Upper lobe of right lung (tissue), 1 donor: ENCODE data around the gene ZNF662. TPM values are rescaled to one million over a fixed set of nuclear protein-coding genes. Genes with fewer than 3 reads are reported as not detected.

ENCODE experiments used
- ATAC-seq: fragments of 200-7000 bp; cut with Tn5 transposase; one replicate; pipeline ENCODE4 v1.9.1; 2020; ENCODE audit warnings: mild to moderate bottlenecking, moderate library complexity
- DNase-seq: peaks from one replicate; pipeline ENCODE4 v3.0.0-alpha.2; 2020
- H3K27ac ChIP-seq: fragments of 200-600 bp; one replicate; pipeline ENCODE4 v1.8.0; 2022
- H3K27me3 ChIP-seq: fragments of 200-600 bp; one replicate; pipeline ENCODE4 v1.8.0; 2022; ENCODE audit warnings: mild to moderate bottlenecking
- H3K36me3 ChIP-seq: fragments of 200-600 bp; one replicate; pipeline ENCODE4 v1.8.0; 2022
- H3K4me1 ChIP-seq: fragments of 200-600 bp; one replicate; pipeline ENCODE4 v1.8.0; 2022
- H3K4me3 ChIP-seq: fragments of 200-600 bp; one replicate; pipeline ENCODE4 v1.8.0; 2022; ENCODE audit warnings: mild to moderate bottlenecking
- H3K9me3 ChIP-seq: fragments of 200-600 bp; one replicate; pipeline ENCODE4 v1.8.0; 2022
- intact Hi-C: fragments of 100-400 bp; cut with DNase I; formaldehyde crosslinking; loops from one replicate; pipeline ENCODE4 v1.11.0; 2022
- total RNA-seq: library from RNA; stranded (reverse); fragmentation: NEBNext Ultra II Directional; extraction: Animal tissue kit (Norgen Biotek cat#: 25700); gene quantifications from one replicate; pipeline ENCODE4 v1.2.1, GENCODE V29; 2021
- TF ChIP-seq, protein P1 (sequence below): fragments of 200-600 bp; IDR thresholded peaks from one replicate; pipeline ENCODE4 v1.8.0; 2022; ENCODE audit warnings: antibody characterized with exemption
- donor health status: DM: no; HTN: yes; CAD: no; lungs with severe emphysema.

The ZNF662 gene
- total RNA-seq, 1 donor from 2014 or later = 9.6 TPM

DNA sequence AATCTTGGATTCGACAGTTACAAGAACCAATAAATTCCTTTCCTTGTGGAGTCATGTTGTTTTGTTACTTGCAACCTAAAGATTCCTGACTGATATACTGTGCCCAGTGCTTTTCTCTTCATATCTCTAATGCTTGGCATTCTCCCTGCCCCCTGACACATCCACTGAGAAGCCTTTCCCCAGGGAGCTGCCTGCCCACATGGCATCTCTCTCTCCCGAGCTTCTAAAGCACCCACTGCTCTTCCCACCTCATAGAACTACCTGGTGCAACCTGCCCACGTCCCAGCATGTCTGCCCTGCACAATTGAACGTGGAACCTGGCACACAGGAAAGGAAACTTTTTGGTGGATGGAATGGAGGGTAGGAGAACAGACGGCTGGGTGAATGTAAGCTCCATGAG lies 37.1 kb upstream of the ZNF662 start:
- ATAC-seq (no peak), DNase-seq (no peak)
- Histone ChIP-seq H3K36me3 (no peaks in the 10 kb centered on the region), H3K27ac (no peak overlapping the region), H3K27me3 (no peaks in the 10 kb centered on the region), H3K4me1 (no peaks in the 10 kb centered on the region), H3K4me3 (no peak overlapping the region), H3K9me3 (no peaks in the 10 kb centered on the region)
- TF ChIP-seq, protein P1, sequence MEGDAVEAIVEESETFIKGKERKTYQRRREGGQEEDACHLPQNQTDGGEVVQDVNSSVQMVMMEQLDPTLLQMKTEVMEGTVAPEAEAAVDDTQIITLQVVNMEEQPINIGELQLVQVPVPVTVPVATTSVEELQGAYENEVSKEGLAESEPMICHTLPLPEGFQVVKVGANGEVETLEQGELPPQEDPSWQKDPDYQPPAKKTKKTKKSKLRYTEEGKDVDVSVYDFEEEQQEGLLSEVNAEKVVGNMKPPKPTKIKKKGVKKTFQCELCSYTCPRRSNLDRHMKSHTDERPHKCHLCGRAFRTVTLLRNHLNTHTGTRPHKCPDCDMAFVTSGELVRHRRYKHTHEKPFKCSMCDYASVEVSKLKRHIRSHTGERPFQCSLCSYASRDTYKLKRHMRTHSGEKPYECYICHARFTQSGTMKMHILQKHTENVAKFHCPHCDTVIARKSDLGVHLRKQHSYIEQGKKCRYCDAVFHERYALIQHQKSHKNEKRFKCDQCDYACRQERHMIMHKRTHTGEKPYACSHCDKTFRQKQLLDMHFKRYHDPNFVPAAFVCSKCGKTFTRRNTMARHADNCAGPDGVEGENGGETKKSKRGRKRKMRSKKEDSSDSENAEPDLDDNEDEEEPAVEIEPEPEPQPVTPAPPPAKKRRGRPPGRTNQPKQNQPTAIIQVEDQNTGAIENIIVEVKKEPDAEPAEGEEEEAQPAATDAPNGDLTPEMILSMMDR = no peak
- intact Hi-C loops = no loop called here

DNA sequence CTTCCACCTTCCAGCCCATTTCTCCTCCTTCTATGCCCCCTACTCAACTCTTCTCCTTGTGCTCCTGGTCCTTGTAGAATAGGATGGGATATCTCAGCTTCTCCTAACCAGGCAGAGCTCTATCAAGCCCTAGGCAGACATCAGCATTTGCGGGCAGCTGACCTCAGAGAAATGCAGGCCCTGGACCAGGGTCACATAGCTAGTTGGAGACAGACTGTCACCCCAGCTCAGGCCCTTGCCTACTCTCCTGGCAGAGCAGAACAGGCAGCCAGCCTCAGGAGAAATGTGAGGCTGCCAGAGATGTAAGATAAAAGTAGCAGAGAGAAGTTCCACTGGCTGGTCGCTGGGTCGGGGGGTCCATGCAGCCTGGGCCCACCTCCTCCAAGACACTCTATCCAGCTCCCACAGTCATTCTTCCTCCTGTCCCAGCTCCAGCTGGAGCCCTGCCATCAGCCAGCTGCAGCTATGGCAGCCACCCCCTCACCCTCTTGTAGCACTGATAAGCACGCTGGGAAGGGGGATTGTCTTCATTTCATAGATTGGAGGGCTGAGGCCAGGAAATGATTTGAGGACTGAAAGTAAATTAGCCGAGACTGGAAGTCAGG lies 34.2 kb upstream of the ZNF662 start:
- ATAC-seq (no peak), DNase-seq (no peak)
- Histone ChIP-seq H3K36me3 (no peaks in the 10 kb centered on the region), H3K4me1 (no peaks in the 10 kb centered on the region), H3K4me3 (no peak overlapping the region), H3K9me3 (no peaks in the 10 kb centered on the region), H3K27ac (no peak overlapping the region), H3K27me3 (no peaks in the 10 kb centered on the region)
- TF ChIP-seq, protein P1 = no peak
- intact Hi-C loops = no loop called here

DNA sequence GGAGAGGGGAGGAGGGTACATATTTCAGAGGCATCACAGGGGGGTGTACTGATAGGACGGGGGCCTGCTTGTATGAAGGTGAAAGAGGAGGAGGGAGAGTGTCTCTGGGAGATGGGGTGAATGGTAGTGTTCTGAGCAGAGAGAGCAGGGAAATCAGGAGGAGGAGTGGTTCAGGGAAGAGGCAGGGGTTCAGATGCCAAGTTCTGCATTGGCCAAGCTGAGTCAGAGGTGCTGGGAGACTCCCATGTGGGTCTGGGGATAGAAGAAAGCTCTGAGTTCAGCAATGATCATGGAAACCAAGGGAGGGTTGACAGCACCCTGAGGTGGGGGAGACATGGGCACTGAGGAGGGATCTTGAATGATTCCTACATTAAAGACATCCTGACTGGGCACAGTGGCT lies 33.2 kb upstream of the ZNF662 start:
- no peak for ATAC-seq
- DNase-seq = no peak
- H3K4me3 ChIP-seq = no peak overlapping the region
- H3K27me3 ChIP-seq = no peaks in the 10 kb centered on the region
- TF ChIP-seq, protein P1 = no peak
- intact Hi-C loops = no loop called here
- no peaks in the 10 kb centered on the region for H3K4me1 ChIP-seq
- no peaks in the 10 kb centered on the region for H3K36me3 ChIP-seq
- no peak overlapping the region for H3K27ac ChIP-seq
- H3K9me3 ChIP-seq = no peaks in the 10 kb centered on the region

DNA sequence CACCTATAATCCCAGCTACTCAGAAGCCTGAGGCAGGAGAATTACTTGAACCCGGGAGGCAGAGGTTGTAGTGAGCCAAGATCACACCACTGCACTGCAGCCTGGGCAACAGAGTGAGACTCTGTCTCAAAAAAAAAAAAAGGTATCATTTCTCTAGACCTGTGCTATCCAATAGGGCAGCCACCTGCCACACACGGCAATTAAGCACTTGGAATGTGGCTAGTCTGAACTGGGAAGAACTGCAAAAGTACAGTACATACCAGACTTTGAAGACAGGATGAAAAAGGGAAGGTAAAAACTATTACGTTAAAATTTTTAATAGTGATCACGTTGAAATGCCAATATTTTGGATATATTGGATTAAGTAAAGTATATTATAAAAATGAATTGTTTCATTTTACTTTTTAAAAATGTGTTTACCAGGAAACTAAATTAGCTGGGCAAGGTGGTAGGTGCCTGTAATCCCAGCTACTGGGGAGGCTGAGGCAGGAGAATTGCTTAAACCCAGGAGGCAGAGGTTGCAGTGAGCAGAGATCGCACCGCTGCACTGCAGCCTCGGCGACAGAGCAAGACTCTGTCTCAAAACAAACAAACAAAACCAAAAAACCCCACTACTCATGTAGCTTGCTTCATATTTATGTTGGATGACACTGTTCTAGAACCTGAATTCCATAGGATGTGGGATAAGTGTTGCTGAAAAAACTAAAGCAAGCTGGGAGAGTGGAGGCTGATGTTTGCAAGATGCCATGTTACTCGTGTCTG lies 32.5 kb upstream of the ZNF662 start:
- Histone ChIP-seq H3K36me3 (no peaks in the 10 kb centered on the region), H3K4me1 (no peaks in the 10 kb centered on the region), H3K27ac (no peak overlapping the region), H3K9me3 (no peaks in the 10 kb centered on the region), H3K4me3 (no peak overlapping the region), H3K27me3 (no peaks in the 10 kb centered on the region)
- ATAC-seq (no peak), DNase-seq (no peak)
- intact Hi-C loops = no loop called here
- TF ChIP-seq, protein P1 = no peak

DNA sequence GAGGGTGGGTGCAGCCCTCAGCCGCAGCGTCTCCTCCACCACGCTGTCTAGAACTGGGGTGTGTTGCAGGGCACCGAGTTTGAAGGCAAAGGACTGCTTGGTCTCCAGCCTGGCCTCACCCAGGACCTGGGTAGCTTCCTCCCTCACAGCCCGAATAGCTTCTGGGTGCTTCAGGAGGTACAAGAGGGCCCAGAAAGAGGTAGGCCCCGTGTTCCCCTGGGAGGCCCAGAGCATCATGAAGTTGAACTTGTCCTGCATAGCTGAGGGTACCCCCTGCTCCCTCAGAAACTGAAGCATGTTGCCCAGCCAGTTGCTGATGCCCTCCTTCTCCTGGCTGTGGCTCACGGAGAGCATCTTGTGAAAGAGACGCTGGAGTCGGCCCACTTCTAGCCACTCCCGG lies 31.2 kb upstream of the ZNF662 start:
- no peak for ATAC-seq
- no peak overlapping the region for H3K4me3 ChIP-seq

More for the DNA sequence above, 31.2 kb upstream of the ZNF662 start:
- no peak overlapping the region for H3K27ac ChIP-seq
- DNase-seq = no peak
- H3K4me1 ChIP-seq = no peaks in the 10 kb centered on the region
- TF ChIP-seq, protein P1 = no peak
- no peaks in the 10 kb centered on the region for H3K9me3 ChIP-seq
- no peaks in the 10 kb centered on the region for H3K36me3 ChIP-seq
- intact Hi-C loops = no loop called here
- no peaks in the 10 kb centered on the region for H3K27me3 ChIP-seq
